ENCODE data around the gene FCRL1. TPM values are rescaled to one million over a fixed set of nuclear protein-coding genes. Genes with fewer than 3 reads are reported as not detected.

Gene FCRL1, protein sequence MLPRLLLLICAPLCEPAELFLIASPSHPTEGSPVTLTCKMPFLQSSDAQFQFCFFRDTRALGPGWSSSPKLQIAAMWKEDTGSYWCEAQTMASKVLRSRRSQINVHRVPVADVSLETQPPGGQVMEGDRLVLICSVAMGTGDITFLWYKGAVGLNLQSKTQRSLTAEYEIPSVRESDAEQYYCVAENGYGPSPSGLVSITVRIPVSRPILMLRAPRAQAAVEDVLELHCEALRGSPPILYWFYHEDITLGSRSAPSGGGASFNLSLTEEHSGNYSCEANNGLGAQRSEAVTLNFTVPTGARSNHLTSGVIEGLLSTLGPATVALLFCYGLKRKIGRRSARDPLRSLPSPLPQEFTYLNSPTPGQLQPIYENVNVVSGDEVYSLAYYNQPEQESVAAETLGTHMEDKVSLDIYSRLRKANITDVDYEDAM
- not detected for total RNA-seq
- under 1 TPM; 0.23 to 0.75 TPM for polyA plus RNA-seq

DNA sequence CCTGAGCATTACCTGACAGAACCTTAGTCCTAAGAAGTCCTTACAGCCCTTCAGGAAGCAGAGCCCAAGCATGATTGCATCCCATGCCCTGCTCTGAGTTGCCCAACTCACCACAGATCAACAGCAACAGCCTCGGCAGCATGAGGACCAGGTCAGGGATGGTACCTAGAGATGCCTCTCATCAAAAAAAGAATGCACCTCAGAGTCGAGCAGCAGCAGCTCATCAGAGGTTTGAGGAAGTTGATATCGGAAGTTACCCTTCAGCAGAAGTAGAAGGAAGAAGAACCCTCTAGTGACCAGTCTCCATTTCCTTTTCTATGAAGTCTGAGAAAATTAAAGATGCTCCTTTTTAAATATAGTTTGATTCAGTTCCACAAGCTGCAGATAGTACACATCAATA, at the start of gene FCRL1:
FCRL1 (minus strand) TSS at position 225 of the 400 bp plus-strand sequence; CDS start at position 142, 83 bp downstream.
- ChIA-PET CTCF (ENCODE audit: partially characterized antibody) (no interaction called here), POLR2A (ENCODE audit: partially characterized antibody) (no interaction called here)
- Mint-ChIP-seq H3K36me3 (no peaks in the 10 kb centered on the region), H3K4me3 (no peak within 1 kb of the TSS), H3K27ac (no peak within 1 kb of the TSS), H3K4me1 (no peaks in the 10 kb centered on the region), H3K27me3 (peaks cover 7 to 12% of the 10 kb centered on the region in 2 donors), H3K9me3 (peaks cover 0 to 6% (median 0%) of the 10 kb centered on the region in 8 donors)
- DNase-seq, result no peak
- no peak within 1 kb of the TSS for H3K4me3 ChIP-seq (ENCODE audit: low read length in 2 of 2)
- H3K4me1 ChIP-seq (ENCODE audit: insufficient read depth, low read length), result no peaks in the 10 kb centered on the region
- no peaks in the 10 kb centered on the region for H3K27me3 ChIP-seq (ENCODE audit: insufficient read depth, low read length)
- no peak within 1 kb of the TSS for H3K27ac ChIP-seq (ENCODE audit: low read depth, low read length)
- no peaks in the 10 kb centered on the region for H3K9me3 ChIP-seq (ENCODE audit: control insufficient read depth in 1 of 2, low read length in 2 of 2)
- intact Hi-C loops (cut with micrococcal nuclease), result no loop called here
- no peaks in the 10 kb centered on the region for H3K36me3 ChIP-seq (ENCODE audit: insufficient read depth, low read length)

DNA sequence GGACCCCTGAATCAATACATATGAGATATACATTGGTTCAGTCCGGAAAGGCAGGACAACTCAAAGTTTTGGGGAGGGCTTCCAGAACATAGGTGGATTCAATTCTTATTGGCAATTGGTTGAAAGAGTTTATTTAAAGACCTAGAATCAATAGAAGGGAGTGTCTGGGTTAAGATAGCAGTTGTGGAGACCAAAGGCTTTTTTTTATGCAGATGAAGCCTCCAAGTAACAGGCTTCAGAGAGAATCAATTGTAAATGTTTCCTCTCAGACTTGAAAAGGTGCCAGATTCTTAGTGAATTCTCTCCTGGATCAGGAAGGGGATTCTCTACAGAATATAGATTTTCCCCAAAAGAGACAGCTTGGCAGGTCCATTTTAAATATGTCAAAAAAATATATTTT, 48.7 kb upstream of the FCRL1 start:
- H3K27ac Mint-ChIP-seq, result no peak overlapping the region
- intact Hi-C loops (cut with micrococcal nuclease), result no loop called here
- no peaks in the 10 kb centered on the region for H3K9me3 Mint-ChIP-seq

DNA sequence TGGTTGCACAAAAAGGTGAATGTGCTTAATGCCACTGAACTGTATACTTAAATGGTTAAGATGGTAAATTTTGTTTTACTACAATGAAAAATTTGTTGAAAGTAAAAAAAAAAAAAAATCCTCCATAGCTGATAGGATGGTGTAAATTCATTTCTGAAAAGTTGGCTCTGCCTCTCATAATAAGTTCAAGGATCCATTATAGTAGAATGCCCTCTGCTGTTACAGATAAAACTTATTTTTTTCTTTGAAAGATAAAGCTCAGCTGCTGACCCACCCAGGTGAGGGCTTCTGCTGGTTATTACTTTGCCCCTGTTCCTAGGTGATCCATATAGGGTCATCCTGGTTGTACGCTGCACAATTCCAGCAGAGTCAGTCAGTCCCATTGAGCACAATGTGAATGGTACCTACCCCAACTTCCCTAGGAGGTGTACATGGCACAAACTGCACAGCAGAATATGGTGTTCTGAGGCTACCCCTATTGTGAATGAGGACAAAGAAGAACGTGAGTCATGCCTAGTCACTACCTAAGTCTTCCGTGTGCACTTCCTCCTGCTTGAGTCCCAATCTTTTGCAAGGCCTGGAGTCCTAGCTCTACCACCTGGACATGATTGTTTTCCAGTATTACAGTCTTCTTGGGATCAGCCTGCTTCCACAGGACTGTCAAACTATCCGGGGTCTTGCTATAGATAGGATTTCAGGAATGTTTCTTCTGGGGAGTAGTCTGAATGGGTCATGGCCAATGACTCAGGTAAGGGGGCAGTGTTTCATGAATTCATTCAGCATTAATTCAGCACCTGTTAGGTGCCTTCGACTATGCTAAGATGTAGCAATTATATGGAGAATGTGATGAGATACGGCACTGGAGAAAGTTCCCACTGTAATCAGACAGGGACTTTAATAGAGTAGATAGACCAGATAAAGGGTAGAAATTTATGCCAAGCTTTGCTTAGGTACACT, 42.5 kb upstream of the FCRL1 start:
- Mint-ChIP-seq H3K4me3 (no peak overlapping the region), H3K4me1 (no peaks in the 10 kb centered on the region), H3K27ac (no peak overlapping the region), H3K36me3 (no peaks in the 10 kb centered on the region), H3K27me3 (peaks cover 0 to 3% of the 10 kb centered on the region in 2 donors), H3K9me3 (no peaks in the 10 kb centered on the region)
- Histone ChIP-seq H3K4me1 (ENCODE audit: insufficient read depth, low read length) (no peaks in the 10 kb centered on the region), H3K27me3 (ENCODE audit: insufficient read depth, low read length) (no peaks in the 10 kb centered on the region), H3K36me3 (ENCODE audit: insufficient read depth, low read length) (no peaks in the 10 kb centered on the region), H3K27ac (ENCODE audit: low read depth, low read length) (no peak overlapping the region), H3K4me3 (ENCODE audit: low read length in 2 of 2) (no peak overlapping the region), H3K9me3 (ENCODE audit: control insufficient read depth in 1 of 2, low read length in 2 of 2) (no peaks in the 10 kb centered on the region)
- POLR2A ChIA-PET (ENCODE audit: partially characterized antibody), result no interaction called here
- no peak for DNase-seq
- intact Hi-C loops (cut with micrococcal nuclease), result no loop called here
- CTCF ChIA-PET (ENCODE audit: partially characterized antibody), result interaction anchor here (1.4 kb wide), 2 partner anchors 11 to 282 kb away, joined by 3 to 5 read pairs; no protein-coding TSS in a partner anchor

More for the DNA sequence above, 48.7 kb upstream of the FCRL1 start:
- Histone ChIP-seq H3K4me3 (ENCODE audit: low read length in 2 of 2) (no peak overlapping the region), H3K36me3 (ENCODE audit: insufficient read depth, low read length) (no peaks in the 10 kb centered on the region), H3K27me3 (ENCODE audit: insufficient read depth, low read length) (no peaks in the 10 kb centered on the region), H3K9me3 (ENCODE audit: control insufficient read depth in 1 of 2, low read length in 2 of 2) (no peaks in the 10 kb centered on the region), H3K27ac (ENCODE audit: low read depth, low read length) (no peak overlapping the region), H3K4me1 (ENCODE audit: insufficient read depth, low read length) (no peaks in the 10 kb centered on the region)
- no peak for DNase-seq
- ChIA-PET POLR2A (ENCODE audit: partially characterized antibody) (no interaction called here), CTCF (ENCODE audit: partially characterized antibody) (no interaction called here)
- H3K27me3 Mint-ChIP-seq, result peaks cover 6 to 7% of the 10 kb centered on the region in 2 donors
- no peak overlapping the region for H3K4me3 Mint-ChIP-seq
- no peaks in the 10 kb centered on the region for H3K4me1 Mint-ChIP-seq
- no peaks in the 10 kb centered on the region for H3K36me3 Mint-ChIP-seq

DNA sequence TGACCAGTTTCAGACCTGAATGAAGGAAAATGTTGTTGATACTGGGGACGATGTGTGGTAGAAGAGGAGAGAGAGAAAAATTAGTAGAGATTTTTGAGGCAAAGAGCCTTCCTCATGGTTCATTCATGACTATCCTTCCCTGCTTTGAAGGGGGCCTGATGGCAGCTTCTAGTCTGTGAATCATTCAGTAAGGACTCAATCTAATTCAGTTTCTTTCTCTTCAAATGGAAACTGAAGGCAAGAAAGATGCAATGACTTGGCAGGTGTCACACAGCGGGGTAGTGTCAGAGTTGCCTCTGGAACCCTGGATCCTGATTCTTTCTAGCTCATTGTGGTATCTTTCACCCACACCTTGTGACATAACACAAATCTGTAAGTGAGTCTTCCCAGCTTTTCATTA, 36.6 kb upstream of the FCRL1 start:
- POLR2A ChIA-PET (ENCODE audit: partially characterized antibody), result no interaction called here
- intact Hi-C loops (cut with micrococcal nuclease), result no loop called here

DNA sequence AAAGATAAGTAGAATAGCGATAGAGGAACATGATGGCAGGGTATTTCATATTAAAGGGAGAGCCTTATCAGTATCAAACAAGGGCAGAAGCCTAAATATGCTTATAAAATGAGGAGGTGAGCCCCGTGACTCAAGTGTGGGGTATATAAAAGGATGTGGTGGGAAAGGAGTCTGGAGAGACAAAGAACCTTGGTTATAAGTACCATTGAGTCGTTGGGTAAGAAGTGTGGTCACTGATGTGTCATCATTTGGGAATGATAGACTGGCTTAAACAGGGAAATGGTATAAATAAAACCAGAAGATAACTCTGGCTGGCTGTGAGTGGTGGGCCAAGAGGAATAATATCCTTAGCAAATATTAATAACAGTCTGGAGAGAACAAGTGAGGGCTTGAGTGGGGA, 32.6 kb upstream of the FCRL1 start:
- POLR2A ChIA-PET (ENCODE audit: partially characterized antibody), result no interaction called here
- H3K4me3 ChIP-seq (ENCODE audit: low read length in 2 of 2), result no peak overlapping the region
- H3K36me3 Mint-ChIP-seq, result no peaks in the 10 kb centered on the region
- no peaks in the 10 kb centered on the region for H3K36me3 ChIP-seq (ENCODE audit: insufficient read depth, low read length)
- H3K9me3 Mint-ChIP-seq, result peaks cover 0 to 3% (median 0%) of the 10 kb centered on the region in 8 donors
- no peak overlapping the region for H3K27ac Mint-ChIP-seq
- H3K4me1 ChIP-seq (ENCODE audit: insufficient read depth, low read length), result no peaks in the 10 kb centered on the region
- H3K27me3 Mint-ChIP-seq, result peaks cover 0 to 6% of the 10 kb centered on the region in 2 donors
- H3K27ac ChIP-seq (ENCODE audit: low read depth, low read length), result no peak overlapping the region
- intact Hi-C loops (cut with micrococcal nuclease), result no loop called here
- no peaks in the 10 kb centered on the region for H3K4me1 Mint-ChIP-seq
- no peak for DNase-seq
- H3K27me3 ChIP-seq (ENCODE audit: insufficient read depth, low read length), result no peaks in the 10 kb centered on the region
- H3K4me3 Mint-ChIP-seq, result no peak overlapping the region
- CTCF ChIA-PET (ENCODE audit: partially characterized antibody), result interaction anchor here (1.4 kb wide), 1 partner anchor 10 kb away, joined by 3 read pairs; no protein-coding TSS in a partner anchor
- no peaks in the 10 kb centered on the region for H3K9me3 ChIP-seq (ENCODE audit: control insufficient read depth in 1 of 2, low read length in 2 of 2)

More for the DNA sequence above, 36.6 kb upstream of the FCRL1 start:
- Histone ChIP-seq H3K9me3 (ENCODE audit: control insufficient read depth in 1 of 2, low read length in 2 of 2) (no peaks in the 10 kb centered on the region), H3K4me1 (ENCODE audit: insufficient read depth, low read length) (no peaks in the 10 kb centered on the region), H3K36me3 (ENCODE audit: insufficient read depth, low read length) (no peaks in the 10 kb centered on the region), H3K27ac (ENCODE audit: low read depth, low read length) (no peak overlapping the region), H3K4me3 (ENCODE audit: low read length in 2 of 2) (no peak overlapping the region), H3K27me3 (ENCODE audit: insufficient read depth, low read length) (no peaks in the 10 kb centered on the region)
- CTCF ChIA-PET (ENCODE audit: partially characterized antibody), result no interaction called here
- no peaks in the 10 kb centered on the region for H3K36me3 Mint-ChIP-seq
- no peak overlapping the region for H3K27ac Mint-ChIP-seq
- DNase-seq, result no peak
- H3K27me3 Mint-ChIP-seq, result peaks cover 0 to 1% of the 10 kb centered on the region in 2 donors
- no peak overlapping the region for H3K4me3 Mint-ChIP-seq
- no peaks in the 10 kb centered on the region for H3K4me1 Mint-ChIP-seq
- H3K9me3 Mint-ChIP-seq, result peaks cover 0 to 3% (median 0%) of the 10 kb centered on the region in 8 donors

DNA sequence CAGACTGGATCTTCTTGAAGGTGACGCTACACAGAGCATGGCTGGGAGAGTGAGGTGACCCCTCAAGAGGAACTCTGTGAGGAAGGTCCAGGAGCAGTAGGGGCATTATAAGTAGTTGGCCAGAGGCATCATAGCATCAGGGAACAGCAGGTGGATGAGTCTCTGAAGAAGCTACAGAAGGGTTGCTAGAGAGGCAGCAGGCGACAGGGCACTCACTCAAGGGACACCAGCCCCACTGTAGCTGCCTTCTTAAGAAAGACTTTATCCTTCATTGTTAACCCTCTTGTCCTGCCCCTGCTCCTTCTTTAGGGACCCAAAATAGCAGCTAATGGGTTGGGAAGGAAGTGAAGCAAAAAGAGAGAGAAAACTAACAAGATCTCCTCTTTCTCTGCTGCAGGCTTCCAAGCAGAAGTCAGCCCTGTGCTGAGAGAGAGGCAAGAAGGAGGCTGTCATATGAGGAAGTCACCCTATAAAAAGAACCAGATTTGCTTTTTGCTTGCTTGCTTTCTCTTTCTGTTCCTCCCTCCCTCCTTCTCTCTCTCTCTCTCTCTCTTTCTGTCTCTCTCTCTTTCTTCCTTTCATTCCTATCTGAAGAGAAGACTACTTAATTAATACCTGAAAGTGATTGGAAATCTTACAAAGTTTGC, 29.4 kb upstream of the FCRL1 start:
- no peak for DNase-seq
- H3K9me3 Mint-ChIP-seq, result no peaks in the 10 kb centered on the region
- no peak overlapping the region for H3K27ac ChIP-seq (ENCODE audit: low read depth, low read length)
- H3K4me1 ChIP-seq (ENCODE audit: insufficient read depth, low read length), result no peaks in the 10 kb centered on the region
- H3K27ac Mint-ChIP-seq, result no peak overlapping the region
- H3K27me3 Mint-ChIP-seq, result peaks cover 2 to 5% of the 10 kb centered on the region in 2 donors
- ChIA-PET CTCF (ENCODE audit: partially characterized antibody) (no interaction called here), POLR2A (ENCODE audit: partially characterized antibody) (no interaction called here)
- no peak overlapping the region for H3K4me3 Mint-ChIP-seq
- H3K4me3 ChIP-seq (ENCODE audit: low read length in 2 of 2), result no peak overlapping the region
- H3K36me3 Mint-ChIP-seq, result no peaks in the 10 kb centered on the region
- H3K4me1 Mint-ChIP-seq, result no peaks in the 10 kb centered on the region
- intact Hi-C loops (cut with micrococcal nuclease), result no loop called here
- no peaks in the 10 kb centered on the region for H3K27me3 ChIP-seq (ENCODE audit: insufficient read depth, low read length)
- H3K9me3 ChIP-seq (ENCODE audit: control insufficient read depth in 1 of 2, low read length in 2 of 2), result no peaks in the 10 kb centered on the region
- no peaks in the 10 kb centered on the region for H3K36me3 ChIP-seq (ENCODE audit: insufficient read depth, low read length)

All from CD4-positive, alpha-beta memory T cell (primary cell).